ENCODE measurements around the gene DLK1. TPM values are rescaled to one million over a fixed set of nuclear protein-coding genes. Genes with fewer than 3 reads are reported as not detected.

Gene DLK1
- not detected for total RNA-seq

- FAIRE-seq (no peak), DNase-seq (ENCODE audit: low spot score in 2 of 2) (no peak)
Measured at GRCh38 chr14:100726550-100727085, at the start of gene DLK1. Gene DLK1 (plus strand): TSS chr14:100726892. CDS start chr14:100727069, 177 bp downstream.

- DNase-seq (ENCODE audit: low spot score in 2 of 2) (no peak), FAIRE-seq (no peak)
Measured at GRCh38 chr14:100677152-100677551, 49.5 kb upstream of the DLK1 start.

GRCh38 chr14:100677554-100678468 is 48.9 kb upstream of the DLK1 start:
- FAIRE-seq (no peak), DNase-seq (ENCODE audit: low spot score in 2 of 2) (peak; percentile 46 to 58)

- no peak for DNase-seq (ENCODE audit: low spot score in 2 of 2)
- FAIRE-seq: no peak
Measured at GRCh38 chr14:100678469-100678828, 48.2 kb upstream of the DLK1 start.

GRCh38 chr14:100679153-100679552 is 47.5 kb upstream of the DLK1 start:
- FAIRE-seq: no peak
- DNase-seq (ENCODE audit: low spot score in 2 of 2): no peak

- FAIRE-seq (no peak), DNase-seq (ENCODE audit: low spot score in 2 of 2) (no peak)
Measured at GRCh38 chr14:100679707-100680438, 46.8 kb upstream of the DLK1 start.

GRCh38 chr14:100680439-100681051 is 46.1 kb upstream of the DLK1 start:
- FAIRE-seq: no peak
- no peak for DNase-seq (ENCODE audit: low spot score in 2 of 2)

- no peak for FAIRE-seq
Measured at GRCh38 chr14:100681111-100681510, 45.6 kb upstream of the DLK1 start.

GRCh38 chr14:100682749-100683148 is 43.9 kb upstream of the DLK1 start:
- FAIRE-seq (no peak), DNase-seq (ENCODE audit: low spot score in 2 of 2) (no peak)

More at GRCh38 chr14:100681111-100681510, 45.6 kb upstream of the DLK1 start:
- DNase-seq (ENCODE audit: low spot score in 2 of 2): no peak

- no peak for FAIRE-seq
- no peak for DNase-seq (ENCODE audit: low spot score in 2 of 2)
Measured at GRCh38 chr14:100683578-100683977, 43.1 kb upstream of the DLK1 start.

- FAIRE-seq: no peak
- no peak for DNase-seq (ENCODE audit: low spot score in 2 of 2)
Measured at GRCh38 chr14:100684154-100684553, 42.5 kb upstream of the DLK1 start.

GRCh38 chr14:100684961-100685360 is 41.7 kb upstream of the DLK1 start:
- FAIRE-seq (no peak), DNase-seq (ENCODE audit: low spot score in 2 of 2) (no peak)

- FAIRE-seq (no peak), DNase-seq (ENCODE audit: low spot score in 2 of 2) (no peak)
Measured at GRCh38 chr14:100686858-100687257, 39.8 kb upstream of the DLK1 start.

- FAIRE-seq (no peak), DNase-seq (ENCODE audit: low spot score in 2 of 2) (no peak)
Measured at GRCh38 chr14:100687386-100687785, 39.3 kb upstream of the DLK1 start.

- DNase-seq (ENCODE audit: low spot score in 2 of 2) (no peak), FAIRE-seq (no peak)
Measured at GRCh38 chr14:100688051-100688450, 38.6 kb upstream of the DLK1 start.

- DNase-seq (ENCODE audit: low spot score in 2 of 2) (peak in 1 of 2 donors; percentile 63), FAIRE-seq (no peak)
Measured at GRCh38 chr14:100688598-100689461, 37.9 kb upstream of the DLK1 start.

- no peak for DNase-seq (ENCODE audit: low spot score in 2 of 2)
- FAIRE-seq: no peak
Measured at GRCh38 chr14:100690672-100691071, 36.0 kb upstream of the DLK1 start.

- no peak for DNase-seq (ENCODE audit: low spot score in 2 of 2)
- FAIRE-seq: no peak
Measured at GRCh38 chr14:100691395-100692056, 35.2 kb upstream of the DLK1 start.

- no peak for FAIRE-seq
- DNase-seq (ENCODE audit: low spot score in 2 of 2): no peak
Measured at GRCh38 chr14:100692256-100692655, 34.4 kb upstream of the DLK1 start.

Data from frontal cortex (tissue), 4 donors.